Endothelial cell of umbilical vein (primary cell): ENCODE data around the gene ZFP36. TPM values are rescaled to one million over a fixed set of nuclear protein-coding genes. Genes with fewer than 3 reads are reported as not detected.

Source experiments
- BruUV-seq: library from RNA; stranded (reverse); fragments of 400-500 nt; replicated peaks from 2 replicates; lab custom pipeline; 2021; lab: Mats Ljungman, UMichigan
- CTCF ChIA-PET: fragments of 300-600, 350-600 bp; sonication (Branson Sonifier 250); formaldehyde crosslinking; loops from one replicate; lab custom pipeline; 2021; ENCODE audit warnings: antibody characterized with exemption, inconsistent platforms; lab: Charles Lee
- POLR2A ChIA-PET: fragments of 300-600, 350-600 bp; sonication (Branson Sonifier 250); formaldehyde crosslinking; loops from one replicate; lab custom pipeline; 2021; ENCODE audit warnings: antibody characterized with exemption, inconsistent platforms; lab: Charles Lee
- DNase-seq: peaks from one replicate; pipeline ENCODE4 v3.0.0-alpha.2; 2011; ENCODE audit warnings: low read depth, low spot score
- FAIRE-seq: peaks from 2 replicates; lab custom pipeline; 2011; peaks lifted over from hg19 to GRCh38; lab: Jason Lieb, UNC
- H2AFZ ChIP-seq: 2 replicates; pipeline ENCODE4 v1.6.0; 2012; ENCODE audit warnings: low read depth, low read length, control low read depth, inconsistent platforms
- H3K27ac ChIP-seq: 2 replicates; pipeline ENCODE4 v1.5.1; 2011; ENCODE audit warnings: low read depth, mild to moderate bottlenecking, control low read depth, low read length, moderate library complexity; ENCODE audit not compliant: insufficient read depth
- H3K27me3 ChIP-seq, 2 experiments: 2 replicates each; pipeline versions ENCODE4 v1.6.0 to v1.6.1; 2011; ENCODE audit warnings: low read length in 2 of 2, mixed read lengths in 1 of 2; ENCODE audit not compliant: control insufficient read depth in 2 of 2, insufficient read depth in 2 of 2
- H3K36me3 ChIP-seq, 2 experiments: 2 replicates in 1 of 2; 3 replicates in 1 of 2; pipeline ENCODE4 v1.5.1; 2011; ENCODE audit warnings: low read length in 2 of 2, mild to moderate bottlenecking in 1 of 2, moderate library complexity in 1 of 2; ENCODE audit not compliant: control insufficient read depth in 2 of 2, insufficient read depth in 2 of 2; ENCODE audit errors: extremely low read depth in 1 of 2
- H3K4me1 ChIP-seq: 3 replicates; pipeline ENCODE4 v1.5.1; 2011; ENCODE audit warnings: mild to moderate bottlenecking, low read length; ENCODE audit not compliant: control insufficient read depth, insufficient read depth; ENCODE audit errors: extremely low read depth
- H3K4me2 ChIP-seq: 2 replicates; pipeline ENCODE4 v1.6.1; 2011; ENCODE audit warnings: low read length, control low read depth, mixed read lengths; ENCODE audit not compliant: insufficient read depth
- H3K4me3 ChIP-seq, 3 experiments: fragments of 200-600 bp in 1 of 3; sonication (generic), shearing (Covaris generic) in 1 of 3; replicated peaks in 1 of 3; 2 replicates each; pipeline ENCODE4 v1.5.1; 2011 to 2016; ENCODE audit warnings: control low read depth in 3 of 3, low read length in 3 of 3, mild to moderate bottlenecking in 2 of 3, inconsistent platforms in 1 of 3, low read depth in 1 of 3, moderate library complexity in 1 of 3; ENCODE audit not compliant: insufficient read depth in 1 of 3
- H3K79me2 ChIP-seq: 2 replicates; pipeline ENCODE4 v1.6.0; 2012; ENCODE audit warnings: low read length, inconsistent platforms; ENCODE audit not compliant: control insufficient read depth, insufficient read depth
- H3K9ac ChIP-seq: replicated peaks from 2 replicates; pipeline ENCODE3; 2011; ENCODE audit warnings: low read length, control low read depth; ENCODE audit not compliant: insufficient read depth; ENCODE audit errors: extremely low read depth
- H3K9me1 ChIP-seq: replicated peaks from 3 replicates; pipeline ENCODE4 v1.6.0; 2011; ENCODE audit warnings: mild to moderate bottlenecking, low read length; ENCODE audit not compliant: control insufficient read depth, insufficient read depth; ENCODE audit errors: extremely low read depth
- H3K9me3 ChIP-seq: replicated peaks from 2 replicates; pipeline ENCODE4 v1.5.1; 2012; ENCODE audit warnings: low read length, inconsistent platforms; ENCODE audit not compliant: control insufficient read depth, insufficient read depth
- H4K20me1 ChIP-seq: replicated peaks from 2 replicates; pipeline ENCODE3; 2011; ENCODE audit warnings: mild to moderate bottlenecking, low read length; ENCODE audit not compliant: control insufficient read depth, insufficient read depth; ENCODE audit errors: extremely low read depth
- CTCF ChIP-seq, 2 donors: IDR thresholded peaks; 1 replicate in 1 of 2; 2 replicates in 1 of 2; pipeline ENCODE4 v1.5.1; 2011; ENCODE audit warnings: low read length in 2 of 2, mild to moderate bottlenecking in 2 of 2, moderate library complexity in 2 of 2, control low read depth in 1 of 2, inconsistent platforms in 1 of 2, low read depth in 1 of 2; ENCODE audit not compliant: insufficient read depth in 1 of 2; ENCODE audit errors: extremely low read depth in 1 of 2
- EZH2 ChIP-seq: IDR thresholded peaks from 2 replicates; pipeline ENCODE4 v1.6.1; 2012; ENCODE audit warnings: borderline replicate concordance, low read depth, mild to moderate bottlenecking, moderate library complexity, low read length, inconsistent platforms; ENCODE audit not compliant: severe bottlenecking
- FOS ChIP-seq: IDR thresholded peaks from 2 replicates; pipeline ENCODE4 v1.6.1; 2011; ENCODE audit warnings: mild to moderate bottlenecking, low read length, moderate library complexity, borderline replicate concordance; ENCODE audit not compliant: insufficient read depth
- GATA2 ChIP-seq: IDR thresholded peaks from 2 replicates; pipeline ENCODE4 v1.7.0; 2011; ENCODE audit warnings: low read depth, mild to moderate bottlenecking, moderate library complexity, mixed read lengths, low read length; ENCODE audit not compliant: insufficient read length, insufficient read depth
- JUN ChIP-seq: IDR thresholded peaks from 2 replicates; pipeline ENCODE4 v1.6.1; 2011; ENCODE audit warnings: borderline replicate concordance, low read depth; ENCODE audit not compliant: insufficient read length, insufficient read depth
- MAX ChIP-seq: IDR thresholded peaks from 2 replicates; pipeline ENCODE4 v1.6.1; 2011; ENCODE audit not compliant: insufficient read depth, insufficient read length
- MYC ChIP-seq: IDR thresholded peaks from one replicate; pipeline ENCODE4 v1.6.1; 2011; ENCODE audit warnings: mild to moderate bottlenecking, low read depth, low read length
- POLR2A ChIP-seq: IDR thresholded peaks from 2 replicates; pipeline ENCODE4 v1.6.1; 2012; ENCODE audit warnings: low read depth, mild to moderate bottlenecking, control low read depth, low read length
- POLR2AphosphoS5 ChIP-seq: IDR thresholded peaks from 2 replicates; pipeline ENCODE4 v1.6.1; 2012; ENCODE audit warnings: low read depth, mild to moderate bottlenecking, control low read depth, low read length, moderate library complexity; ENCODE audit not compliant: insufficient read depth
- dilution Hi-C: fragments of 300-500 bp; cut with MboI; formaldehyde crosslinking; loops from one replicate; pipeline ENCODE4 v1.15.0; 2019; ENCODE audit warnings: low sequenced_read_pairs; ENCODE audit not compliant: extremely low pct_ligation_motif_present
- intact Hi-C: fragments of 100-400 bp; cut with micrococcal nuclease; formaldehyde crosslinking; loops from one replicate; pipeline ENCODE4 v1.10.0; 2022
- polyA plus RNA-seq, 4 experiments: library from polyadenylated mRNA; depleted of rRNA in 3 of 4; stranded (reverse) in 3 of 4; unstranded in 1 of 4; fragments of >200 nt; gene quantifications; 2 replicates each; pipeline versions ENCODE4 v1.2.1 to v1.2.3, GENCODE V29; 2011 to 2012; ENCODE audit warnings: missing spikeins in 1 of 4
- total RNA-seq: library from RNA; stranded (reverse); gene quantifications from 2 replicates; pipeline ENCODE4 v1.2.3, GENCODE V29; 2021

Gene ZFP36
- total and polyA plus RNA-seq, 2 donors (not counting 3 experiments of a cell fraction or from before 2014, with no cell fraction given), result 12.2 to 21.7 TPM

- H3K4me3 ChIP-seq, result no peak overlapping the region
- TF ChIP-seq MAX, result no peak
- no peak for TF ChIP-seq GATA2
- no peak for TF ChIP-seq MYC
- no peak for TF ChIP-seq JUN
- TF ChIP-seq EZH2, result no peak
- no peak for TF ChIP-seq CTCF (IDR thresholded peaks at IDR 0.05; ENCODE audit: extremely low read depth in 1 of 2, insufficient read depth in 1 of 2, low read depth in 1 of 2, low read length in 2 of 2)
- no peak for TF ChIP-seq FOS
- TF ChIP-seq POLR2AphosphoS5, result no peak
- TF ChIP-seq POLR2A, result no peak
- no peak overlapping the region for H3K4me2 ChIP-seq
- ChIA-PET CTCF (interaction anchor here (1.0 to 1.3 kb wide), 2 partner anchors 9 to 29 kb away, joined by 3 read pairs; partner anchors contain the start of gene SAMD4B), POLR2A (no interaction called here)
- no peaks in the 10 kb centered on the region for H4K20me1 ChIP-seq
- no peaks in the 10 kb centered on the region for H3K9me1 ChIP-seq
- intact Hi-C loops, result no loop called here
- no peak overlapping the region for H3K27ac ChIP-seq
- DNase-seq (no peak), FAIRE-seq (no peak)
- H3K36me3 ChIP-seq, result peaks cover 16 to 20% of the 10 kb centered on the region in 2 experiments
- peaks cover 2% of the 10 kb centered on the region for H3K79me2 ChIP-seq
- no peaks in the 10 kb centered on the region for H3K27me3 ChIP-seq
- no peak overlapping the region for H2AFZ ChIP-seq
- no peak overlapping the region for H3K9ac ChIP-seq
- no peaks in the 10 kb centered on the region for H3K9me3 ChIP-seq
- dilution Hi-C loops, result no loop called here
- BruUV-seq, result no TSS peak
- peaks cover 18% of the 10 kb centered on the region for H3K4me1 ChIP-seq
Measured at GRCh38 chr19:39370735-39371134, 35.9 kb upstream of the ZFP36 start.
